Natural killer cell (primary cell): Measurements from ENCODE around the gene IL1RAPL1. TPM values are rescaled to one million over a fixed set of nuclear protein-coding genes. Genes with fewer than 3 reads are reported as not detected.

Experiments used
- ATAC-seq, 3 donors: fragments of 150-1000 bp in 2 of 3; fragments of 200-7000 bp in 1 of 3; cut with Tn5 transposase; 1 replicate in 1 of 3; 2 replicates in 2 of 3; pipeline ENCODE4 v1.10.0; 2021; ENCODE audit warnings: mild to moderate bottlenecking in 2 of 3, moderate library complexity in 2 of 3
- DNase-seq, 2 donors: peaks; one replicate each; pipeline versions ENCODE4 v3.0.0 to v3.0.0-alpha.2; 2013 to 2021; ENCODE audit warnings: mixed read lengths in 1 of 2
- H3K27ac ChIP-seq: one replicate; pipeline ENCODE4 v1.5.1; 2013; ENCODE audit warnings: mild to moderate bottlenecking, low read length
- H3K27me3 ChIP-seq: one replicate; pipeline ENCODE4 v1.6.1; 2013; ENCODE audit warnings: low read length; ENCODE audit not compliant: control insufficient read depth, insufficient read depth
- H3K36me3 ChIP-seq: one replicate; pipeline ENCODE4 v1.6.1; 2013; ENCODE audit warnings: low read length; ENCODE audit not compliant: control insufficient read depth, insufficient read depth
- H3K4me1 ChIP-seq: one replicate; pipeline ENCODE4 v1.6.1; 2013; ENCODE audit warnings: low read length; ENCODE audit not compliant: control insufficient read depth, insufficient read depth
- H3K4me3 ChIP-seq: one replicate; pipeline ENCODE4 v1.5.1; 2013; ENCODE audit warnings: low read length
- H3K9me3 ChIP-seq: one replicate; pipeline ENCODE4 v1.6.1; 2013; ENCODE audit warnings: low read length; ENCODE audit not compliant: control insufficient read depth, insufficient read depth
- H3K27ac Mint-ChIP-seq, 2 donors: one replicate each; pipeline ENCODE4 v1.8.0; 2022; ENCODE audit warnings: mild to moderate bottlenecking in 2 of 2, mixed read lengths in 2 of 2, moderate library complexity in 1 of 2
- H3K27me3 Mint-ChIP-seq, 2 donors: one replicate each; pipeline ENCODE4 v1.8.0; 2022; ENCODE audit warnings: low read depth in 2 of 2, mixed read lengths in 2 of 2
- H3K36me3 Mint-ChIP-seq: one replicate; pipeline ENCODE4 v1.8.0; 2022; ENCODE audit warnings: mixed read lengths
- H3K4me1 Mint-ChIP-seq, 2 donors: one replicate each; pipeline ENCODE4 v1.8.0; 2022; ENCODE audit warnings: mixed read lengths in 2 of 2
- H3K4me3 Mint-ChIP-seq: one replicate; pipeline ENCODE4 v1.8.0; 2022; ENCODE audit warnings: mild to moderate bottlenecking, moderate library complexity, mixed read lengths
- H3K9me3 Mint-ChIP-seq, 2 donors: one replicate each; pipeline ENCODE4 v1.8.0; 2022; ENCODE audit warnings: mixed read lengths in 2 of 2
- WGBS: methylation state at CpG from one replicate; pipeline ENCODE4 v1.1.7; 2013; ENCODE audit warnings: missing lambda C conversion rate; ENCODE audit not compliant: insufficient coverage; 5-methylcytosine and 5-hydroxymethylcytosine counted together
- intact Hi-C: fragments of 100-400 bp; cut with micrococcal nuclease; formaldehyde crosslinking; loops from one replicate; pipeline ENCODE4 v1.14.2; 2022
- total RNA-seq, 4 donors: library from RNA; stranded (reverse); fragments of 120-200 nt in 1 of 4; gene quantifications; one replicate each; pipeline versions ENCODE4 v1.2.3 to v1.2.4, GENCODE V29; 2013 to 2022
- TF ChIP-seq, protein P1 (sequence below): fragments of 200-600 bp; IDR thresholded peaks from one replicate; pipeline ENCODE4 v1.8.0; 2022; ENCODE audit warnings: antibody characterized with exemption

The IL1RAPL1 gene
- total RNA-seq, 3 donors from 2014 or later (not counting 1 experiment from before 2014, with no cell fraction given): not detected

GRCh38 chrX:28670074-28670473, 82.8 kb downstream of the IL1RAPL1 start:
- TF ChIP-seq, protein P1, sequence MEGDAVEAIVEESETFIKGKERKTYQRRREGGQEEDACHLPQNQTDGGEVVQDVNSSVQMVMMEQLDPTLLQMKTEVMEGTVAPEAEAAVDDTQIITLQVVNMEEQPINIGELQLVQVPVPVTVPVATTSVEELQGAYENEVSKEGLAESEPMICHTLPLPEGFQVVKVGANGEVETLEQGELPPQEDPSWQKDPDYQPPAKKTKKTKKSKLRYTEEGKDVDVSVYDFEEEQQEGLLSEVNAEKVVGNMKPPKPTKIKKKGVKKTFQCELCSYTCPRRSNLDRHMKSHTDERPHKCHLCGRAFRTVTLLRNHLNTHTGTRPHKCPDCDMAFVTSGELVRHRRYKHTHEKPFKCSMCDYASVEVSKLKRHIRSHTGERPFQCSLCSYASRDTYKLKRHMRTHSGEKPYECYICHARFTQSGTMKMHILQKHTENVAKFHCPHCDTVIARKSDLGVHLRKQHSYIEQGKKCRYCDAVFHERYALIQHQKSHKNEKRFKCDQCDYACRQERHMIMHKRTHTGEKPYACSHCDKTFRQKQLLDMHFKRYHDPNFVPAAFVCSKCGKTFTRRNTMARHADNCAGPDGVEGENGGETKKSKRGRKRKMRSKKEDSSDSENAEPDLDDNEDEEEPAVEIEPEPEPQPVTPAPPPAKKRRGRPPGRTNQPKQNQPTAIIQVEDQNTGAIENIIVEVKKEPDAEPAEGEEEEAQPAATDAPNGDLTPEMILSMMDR: no peak
- Mint-ChIP-seq H3K27me3 (no peaks in the 10 kb centered on the region), H3K4me3 (no peak overlapping the region), H3K4me1 (no peaks in the 10 kb centered on the region), H3K36me3 (no peaks in the 10 kb centered on the region), H3K9me3 (peaks cover 3 to 4% of the 10 kb centered on the region in 2 donors), H3K27ac (no peak overlapping the region)
- H3K4me3 ChIP-seq: no peak overlapping the region
- H3K9me3 ChIP-seq: no peaks in the 10 kb centered on the region
- intact Hi-C loops: no loop called here
- WGBS: 58% methylated on average over 2 of the region's 2 CpGs
- no peaks in the 10 kb centered on the region for H3K4me1 ChIP-seq
- no peak for DNase-seq
- no peaks in the 10 kb centered on the region for H3K27me3 ChIP-seq
- no peak for ATAC-seq
- H3K27ac ChIP-seq: no peak overlapping the region
- H3K36me3 ChIP-seq: no peaks in the 10 kb centered on the region

GRCh38 chrX:28675173-28675572, 87.9 kb downstream of the IL1RAPL1 start:
- H3K4me1 ChIP-seq: no peaks in the 10 kb centered on the region
- no peaks in the 10 kb centered on the region for H3K27me3 ChIP-seq
- Mint-ChIP-seq H3K36me3 (peaks cover 2% of the 10 kb centered on the region), H3K27ac (no peak overlapping the region), H3K27me3 (no peaks in the 10 kb centered on the region), H3K9me3 (peaks cover 0 to 6% of the 10 kb centered on the region in 2 donors), H3K4me1 (no peaks in the 10 kb centered on the region), H3K4me3 (no peak overlapping the region)
- H3K9me3 ChIP-seq: no peaks in the 10 kb centered on the region
- H3K4me3 ChIP-seq: no peak overlapping the region
- no peak for ATAC-seq
- TF ChIP-seq, protein P1: no peak
- 0% methylated on average over 1 of the region's 1 CpG for WGBS
- no peak overlapping the region for H3K27ac ChIP-seq
- intact Hi-C loops: no loop called here
- DNase-seq: no peak
- H3K36me3 ChIP-seq: no peaks in the 10 kb centered on the region

DNA sequence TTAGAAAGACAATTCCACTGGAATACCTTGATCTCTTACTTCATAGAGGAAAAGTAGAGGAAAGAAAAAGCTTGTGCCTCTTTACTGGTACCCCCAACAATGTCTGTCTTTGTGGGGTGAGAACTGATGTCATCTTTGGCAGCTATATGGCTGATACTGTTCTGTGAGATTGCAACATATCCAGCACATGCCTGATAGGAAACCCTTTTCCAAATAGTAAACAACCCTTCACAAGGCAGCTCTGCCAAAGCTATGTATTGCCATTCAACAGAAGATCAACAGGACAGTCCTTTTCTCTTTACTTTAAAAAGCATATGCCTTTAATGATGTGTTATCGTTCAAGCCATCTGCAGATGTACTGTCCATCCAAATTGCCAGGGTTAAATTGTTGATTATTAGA, 105.9 kb downstream of the IL1RAPL1 start:
- no peaks in the 10 kb centered on the region for H3K36me3 ChIP-seq
- no CpG with 5 or more reads among the region's 1 CpG for WGBS
- no peak for ATAC-seq
- H3K4me3 ChIP-seq: no peak overlapping the region
- Mint-ChIP-seq H3K27me3 (no peaks in the 10 kb centered on the region), H3K9me3 (peaks cover 4 to 5% of the 10 kb centered on the region in 2 donors), H3K4me1 (no peaks in the 10 kb centered on the region), H3K27ac (no peak overlapping the region), H3K36me3 (no peaks in the 10 kb centered on the region), H3K4me3 (no peak overlapping the region)
- no peaks in the 10 kb centered on the region for H3K4me1 ChIP-seq
- TF ChIP-seq, protein P1: no peak
- H3K27ac ChIP-seq: no peak overlapping the region
- DNase-seq: no peak
- H3K27me3 ChIP-seq: no peaks in the 10 kb centered on the region
- H3K9me3 ChIP-seq: no peaks in the 10 kb centered on the region
- intact Hi-C loops: no loop called here

GRCh38 chrX:28697732-28698131, 110.5 kb downstream of the IL1RAPL1 start:
- TF ChIP-seq, protein P1: no peak
- Histone ChIP-seq H3K27ac (no peak overlapping the region), H3K4me3 (no peak overlapping the region), H3K9me3 (no peaks in the 10 kb centered on the region), H3K27me3 (no peaks in the 10 kb centered on the region), H3K36me3 (no peaks in the 10 kb centered on the region), H3K4me1 (no peaks in the 10 kb centered on the region)
- Mint-ChIP-seq H3K9me3 (no peaks in the 10 kb centered on the region), H3K4me1 (no peaks in the 10 kb centered on the region), H3K36me3 (no peaks in the 10 kb centered on the region), H3K27me3 (no peaks in the 10 kb centered on the region), H3K4me3 (no peak overlapping the region), H3K27ac (no peak overlapping the region)
- intact Hi-C loops: no loop called here
- no peak for ATAC-seq
- no peak for DNase-seq
